ENCODE data around the gene TRIM62.

Gene TRIM62

GRCh38 chr1:33181921-33182341, at the start of gene TRIM62:
TRIM62 (minus strand) TSS chr1:33182043; CDS start chr1:33181432, 611 bp downstream.
- peak; percentile 32 to 55 for DNase-seq

GRCh38 chr1:33231166-33231565, 49.3 kb upstream of the TRIM62 start:
- DNase-seq, result no peak

GRCh38 chr1:33228935-33229487, 47.2 kb upstream of the TRIM62 start:
- DNase-seq, result no peak

- DNase-seq, result no peak
Measured at GRCh38 chr1:33225586-33225985, 43.7 kb upstream of the TRIM62 start.

GRCh38 chr1:33224166-33224707, 42.4 kb upstream of the TRIM62 start:
- no peak for DNase-seq

- no peak for DNase-seq
Measured at GRCh38 chr1:33222381-33222780, 40.5 kb upstream of the TRIM62 start.

GRCh38 chr1:33221385-33221758, 39.5 kb upstream of the TRIM62 start:
- DNase-seq, result no peak

GRCh38 chr1:33220676-33221384, 39.0 kb upstream of the TRIM62 start:
- DNase-seq, result no peak

- DNase-seq, result no peak
Measured at GRCh38 chr1:33219886-33220661, 38.2 kb upstream of the TRIM62 start.

GRCh38 chr1:33211972-33212371, 30.1 kb upstream of the TRIM62 start:
- DNase-seq, result no peak

GRCh38 chr1:33206340-33206739, 24.5 kb upstream of the TRIM62 start:
- DNase-seq, result no peak

- DNase-seq, result no peak
Measured at GRCh38 chr1:33195556-33195955, 13.7 kb upstream of the TRIM62 start.

- DNase-seq, result no peak
Measured at GRCh38 chr1:33191731-33192275, 10.0 kb upstream of the TRIM62 start.

- DNase-seq, result no peak
Measured at GRCh38 chr1:33190701-33191100, 8.9 kb upstream of the TRIM62 start.

GRCh38 chr1:33188572-33189275, 6.9 kb upstream of the TRIM62 start:
- no peak for DNase-seq

GRCh38 chr1:33186936-33187335, 5.1 kb upstream of the TRIM62 start:
- no peak for DNase-seq

- DNase-seq, result no peak
Measured at GRCh38 chr1:33185541-33185940, 3.7 kb upstream of the TRIM62 start.

- DNase-seq, result no peak
Measured at GRCh38 chr1:33183306-33183705, 1.5 kb upstream of the TRIM62 start.

- DNase-seq, result no peak
Measured at GRCh38 chr1:33182896-33183295, 1.1 kb upstream of the TRIM62 start.

GRCh38 chr1:33182401-33182841, 578 bp upstream of the TRIM62 start:
- DNase-seq, result no peak

- no peak for DNase-seq
Measured at GRCh38 chr1:33180911-33181890, 642 bp downstream of the TRIM62 start.
